ENCODE measurements around the gene FAM124B.

Gene FAM124B

GRCh38 chr2:224433442-224433841, 31.5 kb upstream of the FAM124B start:
- WGBS, result 19% methylated on average over 10 of the region's 10 CpGs
- H3K4me1 ChIP-seq (ENCODE audit: insufficient read depth, low read length), result peaks cover 12% of the 10 kb centered on the region
- H3K36me3 ChIP-seq (ENCODE audit: insufficient read depth, low read length), result no peaks in the 10 kb centered on the region
- peaks cover 21% of the 10 kb centered on the region for H3K9me3 ChIP-seq (ENCODE audit: insufficient read depth, low read depth, low read length)
- H3K9ac ChIP-seq (ENCODE audit: low read depth, low read length), result peak overlapping the region; percentile 46
- H3K4me3 ChIP-seq (ENCODE audit: low read length), result no peak overlapping the region
- H3K27me3 ChIP-seq (ENCODE audit: insufficient read depth, low read length), result no peaks in the 10 kb centered on the region
- H3K27ac ChIP-seq (ENCODE audit: low read depth, low read length), result peak overlapping the region; percentile 85

- H3K4me1 ChIP-seq (ENCODE audit: insufficient read depth, low read length), result peaks cover 12% of the 10 kb centered on the region
- H3K9me3 ChIP-seq (ENCODE audit: insufficient read depth, low read depth, low read length), result peaks cover 21% of the 10 kb centered on the region
- H3K36me3 ChIP-seq (ENCODE audit: insufficient read depth, low read length), result no peaks in the 10 kb centered on the region
- 97% methylated on average over 6 of the region's 6 CpGs for WGBS
- no peaks in the 10 kb centered on the region for H3K27me3 ChIP-seq (ENCODE audit: insufficient read depth, low read length)
- H3K4me3 ChIP-seq (ENCODE audit: low read length), result no peak overlapping the region
- H3K27ac ChIP-seq (ENCODE audit: low read depth, low read length), result no peak overlapping the region
- H3K9ac ChIP-seq (ENCODE audit: low read depth, low read length), result no peak overlapping the region
These were observed 30.2 kb upstream of the FAM124B start for GRCh38 chr2:224432003-224432579.

GRCh38 chr2:224429441-224429810, 27.5 kb upstream of the FAM124B start:
- WGBS, result 68% methylated on average over 2 of the region's 2 CpGs
- Histone ChIP-seq H3K9me3 (ENCODE audit: insufficient read depth, low read depth, low read length) (peaks cover 21% of the 10 kb centered on the region), H3K27ac (ENCODE audit: low read depth, low read length) (no peak overlapping the region), H3K36me3 (ENCODE audit: insufficient read depth, low read length) (no peaks in the 10 kb centered on the region), H3K27me3 (ENCODE audit: insufficient read depth, low read length) (no peaks in the 10 kb centered on the region), H3K4me1 (ENCODE audit: insufficient read depth, low read length) (peaks cover 12% of the 10 kb centered on the region), H3K9ac (ENCODE audit: low read depth, low read length) (no peak overlapping the region), H3K4me3 (ENCODE audit: low read length) (no peak overlapping the region)

- 93% methylated on average over 3 of the region's 3 CpGs for WGBS
- Histone ChIP-seq H3K4me1 (ENCODE audit: insufficient read depth, low read length) (peaks cover 6% of the 10 kb centered on the region), H3K9me3 (ENCODE audit: insufficient read depth, low read depth, low read length) (peaks cover 21% of the 10 kb centered on the region), H3K9ac (ENCODE audit: low read depth, low read length) (no peak overlapping the region), H3K27me3 (ENCODE audit: insufficient read depth, low read length) (no peaks in the 10 kb centered on the region), H3K4me3 (ENCODE audit: low read length) (no peak overlapping the region), H3K27ac (ENCODE audit: low read depth, low read length) (no peak overlapping the region), H3K36me3 (ENCODE audit: insufficient read depth, low read length) (no peaks in the 10 kb centered on the region)
These were observed 27.0 kb upstream of the FAM124B start for GRCh38 chr2:224428787-224429440.

- WGBS, result 91% methylated on average over 4 of the region's 4 CpGs
- H3K9me3 ChIP-seq (ENCODE audit: insufficient read depth, low read depth, low read length), result peaks cover 20% of the 10 kb centered on the region
- H3K4me1 ChIP-seq (ENCODE audit: insufficient read depth, low read length), result no peaks in the 10 kb centered on the region
These were observed 25.6 kb upstream of the FAM124B start for GRCh38 chr2:224427471-224427870.

GRCh38 chr2:224426656-224427055, 24.7 kb upstream of the FAM124B start:
- 94% methylated on average over 3 of the region's 3 CpGs for WGBS
- Histone ChIP-seq H3K27me3 (ENCODE audit: insufficient read depth, low read length) (no peaks in the 10 kb centered on the region), H3K4me1 (ENCODE audit: insufficient read depth, low read length) (no peaks in the 10 kb centered on the region), H3K9ac (ENCODE audit: low read depth, low read length) (no peak overlapping the region), H3K36me3 (ENCODE audit: insufficient read depth, low read length) (no peaks in the 10 kb centered on the region), H3K9me3 (ENCODE audit: insufficient read depth, low read depth, low read length) (peaks cover 15% of the 10 kb centered on the region), H3K4me3 (ENCODE audit: low read length) (no peak overlapping the region), H3K27ac (ENCODE audit: low read depth, low read length) (no peak overlapping the region)

More at GRCh38 chr2:224427471-224427870, 25.6 kb upstream of the FAM124B start:
- Histone ChIP-seq H3K4me3 (ENCODE audit: low read length) (no peak overlapping the region), H3K9ac (ENCODE audit: low read depth, low read length) (no peak overlapping the region), H3K27ac (ENCODE audit: low read depth, low read length) (no peak overlapping the region), H3K27me3 (ENCODE audit: insufficient read depth, low read length) (no peaks in the 10 kb centered on the region), H3K36me3 (ENCODE audit: insufficient read depth, low read length) (no peaks in the 10 kb centered on the region)

- no CpG with 5 or more reads among the region's 2 CpGs for WGBS
- H3K4me1 ChIP-seq (ENCODE audit: insufficient read depth, low read length), result peaks cover 9% of the 10 kb centered on the region
These were observed 19.2 kb upstream of the FAM124B start for GRCh38 chr2:224421065-224421464.

GRCh38 chr2:224417947-224418346, 16.0 kb upstream of the FAM124B start:
- Histone ChIP-seq H3K36me3 (ENCODE audit: insufficient read depth, low read length) (no peaks in the 10 kb centered on the region), H3K4me1 (ENCODE audit: insufficient read depth, low read length) (peaks cover 9% of the 10 kb centered on the region), H3K27ac (ENCODE audit: low read depth, low read length) (no peak overlapping the region), H3K4me3 (ENCODE audit: low read length) (no peak overlapping the region), H3K27me3 (ENCODE audit: insufficient read depth, low read length) (no peaks in the 10 kb centered on the region), H3K9ac (ENCODE audit: low read depth, low read length) (no peak overlapping the region), H3K9me3 (ENCODE audit: insufficient read depth, low read depth, low read length) (no peaks in the 10 kb centered on the region)
- WGBS, result 95% methylated on average over 4 of the region's 4 CpGs

More at GRCh38 chr2:224421065-224421464, 19.2 kb upstream of the FAM124B start:
- Histone ChIP-seq H3K9me3 (ENCODE audit: insufficient read depth, low read depth, low read length) (no peaks in the 10 kb centered on the region), H3K4me3 (ENCODE audit: low read length) (no peak overlapping the region), H3K36me3 (ENCODE audit: insufficient read depth, low read length) (no peaks in the 10 kb centered on the region), H3K9ac (ENCODE audit: low read depth, low read length) (no peak overlapping the region), H3K27me3 (ENCODE audit: insufficient read depth, low read length) (no peaks in the 10 kb centered on the region), H3K27ac (ENCODE audit: low read depth, low read length) (no peak overlapping the region)

- H3K36me3 ChIP-seq (ENCODE audit: insufficient read depth, low read length), result no peaks in the 10 kb centered on the region
- no peaks in the 10 kb centered on the region for H3K27me3 ChIP-seq (ENCODE audit: insufficient read depth, low read length)
- H3K4me1 ChIP-seq (ENCODE audit: insufficient read depth, low read length), result peaks cover 9% of the 10 kb centered on the region
- H3K9ac ChIP-seq (ENCODE audit: low read depth, low read length), result no peak overlapping the region
- WGBS, result 72% methylated on average over 1 of the region's 1 CpG
- no peak overlapping the region for H3K4me3 ChIP-seq (ENCODE audit: low read length)
- H3K9me3 ChIP-seq (ENCODE audit: insufficient read depth, low read depth, low read length), result no peaks in the 10 kb centered on the region
- peak overlapping the region; percentile 48; the same call in 1 of the 2 replicates for H3K27ac ChIP-seq (ENCODE audit: low read depth, low read length)
These were observed 15.4 kb upstream of the FAM124B start for GRCh38 chr2:224417361-224417729.

- no peaks in the 10 kb centered on the region for H3K9me3 ChIP-seq (ENCODE audit: insufficient read depth, low read depth, low read length)
- H3K4me3 ChIP-seq (ENCODE audit: low read length), result no peak overlapping the region
- H3K27me3 ChIP-seq (ENCODE audit: insufficient read depth, low read length), result no peaks in the 10 kb centered on the region
- peaks cover 9% of the 10 kb centered on the region for H3K4me1 ChIP-seq (ENCODE audit: insufficient read depth, low read length)
- WGBS, result 59% methylated on average over 4 of the region's 5 CpGs
- H3K27ac ChIP-seq (ENCODE audit: low read depth, low read length), result peak overlapping the region; percentile 48; the same call in 1 of the 2 replicates
- no peaks in the 10 kb centered on the region for H3K36me3 ChIP-seq (ENCODE audit: insufficient read depth, low read length)
- H3K9ac ChIP-seq (ENCODE audit: low read depth, low read length), result no peak overlapping the region
These were observed 14.9 kb upstream of the FAM124B start for GRCh38 chr2:224416656-224417360.

- no peaks in the 10 kb centered on the region for H3K36me3 ChIP-seq (ENCODE audit: insufficient read depth, low read length)
- peaks cover 9% of the 10 kb centered on the region for H3K4me1 ChIP-seq (ENCODE audit: insufficient read depth, low read length)
- no peaks in the 10 kb centered on the region for H3K27me3 ChIP-seq (ENCODE audit: insufficient read depth, low read length)
- no peak overlapping the region for H3K27ac ChIP-seq (ENCODE audit: low read depth, low read length)
- no peak overlapping the region for H3K4me3 ChIP-seq (ENCODE audit: low read length)
- no peak overlapping the region for H3K9ac ChIP-seq (ENCODE audit: low read depth, low read length)
- 89% methylated on average over 2 of the region's 2 CpGs for WGBS
- no peaks in the 10 kb centered on the region for H3K9me3 ChIP-seq (ENCODE audit: insufficient read depth, low read depth, low read length)
These were observed 11.5 kb upstream of the FAM124B start for GRCh38 chr2:224413381-224413780.

All from HUES64 (cell line).